K562 (cell line): ENCODE results near the gene SUMF1. TPM values are rescaled to one million over a fixed set of nuclear protein-coding genes. Genes with fewer than 3 reads are reported as not detected.
A peak's percentile ranks its signal among the peaks of the same experiment; 100 is the strongest.

Experiments
- BACH1 ChIP-seq: fragments of 200-800 bp; sonication (Bioruptor generic); IDR thresholded peaks from 2 replicates; pipeline ENCODE4 v1.6.1; 2016; ENCODE audit warnings: missing genetic modification characterization, missing compliant biosample characterization
- E2F1 ChIP-seq: sonication (generic); formaldehyde crosslinking; IDR thresholded peaks from 2 replicates; pipeline ENCODE4 v1.8.1; 2023; ENCODE audit warnings: mild to moderate bottlenecking, missing genetic modification reagents, moderate library complexity
- ELK3 ChIP-seq: fragments of 450-650 bp; formaldehyde crosslinking; IDR thresholded peaks from 2 replicates; pipeline ENCODE4 v1.4.0; 2020; ENCODE audit warnings: mild to moderate bottlenecking
- GATAD2B ChIP-seq: fragments of 450-650 bp; IDR thresholded peaks from 2 replicates; pipeline ENCODE4 v1.6.1; 2017; ENCODE audit warnings: mild to moderate bottlenecking, borderline replicate concordance
- HMGN3 ChIP-seq: IDR thresholded peaks from 2 replicates; pipeline ENCODE4 v1.6.1; 2011; ENCODE audit warnings: borderline replicate concordance, low read depth, mild to moderate bottlenecking, mixed read lengths, low read length; ENCODE audit not compliant: insufficient read length; ENCODE audit errors: extremely low read depth
- HMGXB4 ChIP-seq: sonication (generic); formaldehyde crosslinking; IDR thresholded peaks from 2 replicates; pipeline ENCODE4 v1.8.1; 2023; ENCODE audit warnings: mild to moderate bottlenecking, missing genetic modification reagents
- NCOR1 ChIP-seq: fragments of 450-650 bp; IDR thresholded peaks from 2 replicates; pipeline ENCODE4 v1.6.1; 2016; ENCODE audit warnings: mild to moderate bottlenecking, moderate library complexity
- ZBTB11 ChIP-seq, 3 experiments: fragments of 200-800 bp in 1 of 3; fragments of 250-450 bp in 1 of 3; fragments of 450-650 bp in 1 of 3; sonication (Bioruptor Pico) in 1 of 3; sonication (Bioruptor generic) in 1 of 3; formaldehyde crosslinking in 1 of 3; IDR thresholded peaks; 2 replicates each; pipeline versions ENCODE4 v1.6.1 to v1.8.0; 2016 to 2022; ENCODE audit warnings: mild to moderate bottlenecking in 2 of 3, missing genetic modification characterization in 2 of 3, missing compliant biosample characterization in 1 of 3, moderate library complexity in 1 of 3
- ZNF407 ChIP-seq: fragments of 450-650 bp; IDR thresholded peaks from 2 replicates; pipeline ENCODE4 v1.6.1; 2016; ENCODE audit warnings: low read depth
- polyA plus RNA-seq, 8 experiments: library from polyadenylated mRNA; depleted of rRNA in 4 of 8; stranded (reverse) in 5 of 8; unstranded in 3 of 8; fragments of >200 nt; fragmentation: Nextera tagmentation in 2 of 8; fragmentation: Illumina TruSeq in 1 of 8; extraction: Ambion mirVana in 2 of 8; extraction: Trizol in 1 of 8; gene quantifications; 2 replicates each; pipeline versions ENCODE4 v1.2.1 to v1.2.3, GENCODE V29; 2011 to 2014; ENCODE audit warnings: inconsistent platforms in 1 of 8, missing spikeins in 1 of 8
- total RNA-seq, 7 experiments: library from RNA; depleted of rRNA in 6 of 7; stranded (reverse); fragments of >200 nt in 6 of 7; fragmentation: Illumina TruSeq in 2 of 7; extraction: Trizol in 2 of 7; gene quantifications; 2 replicates each; pipeline versions ENCODE4 v1.2.1 to v1.2.3, GENCODE V29; 2011 to 2021; ENCODE audit warnings: low replicate concordance in 1 of 7

Gene SUMF1
- total and polyA plus RNA-seq, 9 of the 15 experiments (the other 6 are each of a cell fraction or from before 2014, with no cell fraction given), result 1.3 to 7.4 (median 4.2) TPM

DNA sequence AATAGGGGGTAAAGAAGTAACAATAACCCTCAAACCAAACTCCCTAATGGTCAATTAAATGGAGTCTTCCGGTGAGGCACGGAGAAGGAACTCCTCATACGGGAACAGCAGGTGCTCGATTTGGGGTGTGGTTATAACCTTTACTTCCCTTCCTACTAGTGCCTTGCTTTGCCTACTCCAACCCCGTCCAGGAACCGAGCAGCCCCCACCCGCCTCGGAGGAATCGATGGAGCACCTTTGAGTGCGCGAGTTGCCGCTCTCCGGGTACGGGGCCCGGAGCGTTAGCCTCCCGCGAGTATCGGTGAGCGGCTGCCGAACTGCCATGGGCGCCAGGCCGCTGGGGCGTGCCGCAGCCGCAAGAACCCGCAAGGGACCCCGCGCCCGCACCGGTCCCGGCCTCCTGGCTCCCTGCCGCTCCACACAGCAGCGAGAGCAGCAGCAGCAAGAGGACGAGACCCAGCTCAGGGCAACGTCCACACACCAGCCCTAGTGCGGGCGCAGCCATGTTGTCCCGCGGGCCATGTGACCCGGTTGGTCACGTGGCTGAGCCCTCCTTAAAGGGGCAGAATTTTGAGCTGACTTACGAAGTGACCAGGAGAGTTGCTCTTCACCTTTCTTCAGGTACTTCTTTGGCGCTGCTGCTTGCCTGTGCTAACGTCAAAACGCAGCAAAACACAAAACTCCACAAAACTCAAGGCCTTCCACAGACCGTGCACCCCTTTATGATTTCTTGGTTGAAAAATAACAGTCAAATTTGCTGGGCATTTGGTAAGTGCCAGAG is at the start of gene SUMF1 (continued):
- TF ChIP-seq ZNF407, result no peak
- peak in 1 of 3 experiments; percentile 39; a peak in 1 of 6 replicates for TF ChIP-seq ZBTB11 (CRISPR knock-in tag; IDR thresholded peaks at IDR 0.05)
- TF ChIP-seq HMGXB4 (CRISPR knock-in tag), result 0 out of 2 replicates have a peak, but pooled peaks have one; percentile 19
- TF ChIP-seq GATAD2B, result no peak
- TF ChIP-seq BACH1, result no peak
- no peak for TF ChIP-seq ELK3 (CRISPR knock-in tag)
- TF ChIP-seq HMGN3, result peak; percentile 53
- no peak for TF ChIP-seq NCOR1
- TF ChIP-seq E2F1, result peak; percentile 77
